HG02973 (cell line): ENCODE measurements around the gene MTMR2.

Source experiments
- ATAC-seq: cut with Tn5 transposase; IDR thresholded peaks from one replicate; pipeline ENCODE4 v1.9.1; 2021; ENCODE audit warnings: moderate library complexity; ENCODE audit not compliant: unreplicated experiment

MTMR2 gene

GRCh38 chr11:95923728-95924413, at the start of gene MTMR2:
TSS of gene MTMR2 (minus strand) at chr11:95924107. CDS start at chr11:95923954, 153 bp downstream.
- ATAC-seq: peak; percentile 98

GRCh38 chr11:95972060-95972459, 48.2 kb upstream of the MTMR2 start:
- ATAC-seq: no peak

- no peak for ATAC-seq
Observed at GRCh38 chr11:95968585-95968984, 44.7 kb upstream of the MTMR2 start.

GRCh38 chr11:95964281-95964680, 40.4 kb upstream of the MTMR2 start:
- ATAC-seq: no peak

- ATAC-seq: no peak
Observed at GRCh38 chr11:95961758-95962157, 37.9 kb upstream of the MTMR2 start.

GRCh38 chr11:95950905-95951304, 27.0 kb upstream of the MTMR2 start:
- ATAC-seq: no peak

- ATAC-seq: no peak
Observed at GRCh38 chr11:95948637-95949036, 24.7 kb upstream of the MTMR2 start.

- no peak for ATAC-seq
Observed at GRCh38 chr11:95944623-95945022, 20.7 kb upstream of the MTMR2 start.

GRCh38 chr11:95943546-95943945, 19.6 kb upstream of the MTMR2 start:
- no peak for ATAC-seq

GRCh38 chr11:95939091-95939490, 15.2 kb upstream of the MTMR2 start:
- no peak for ATAC-seq

- ATAC-seq: no peak
Observed at GRCh38 chr11:95937358-95937757, 13.5 kb upstream of the MTMR2 start.

- ATAC-seq: no peak
Observed at GRCh38 chr11:95933594-95933993, 9.7 kb upstream of the MTMR2 start.

- ATAC-seq: no peak
Observed at GRCh38 chr11:95931916-95932315, 8.0 kb upstream of the MTMR2 start.

- ATAC-seq: no peak
Observed at GRCh38 chr11:95930948-95931347, 7.0 kb upstream of the MTMR2 start.

GRCh38 chr11:95926726-95927125, 2.8 kb upstream of the MTMR2 start:
- no peak for ATAC-seq

- ATAC-seq: no peak
Observed at GRCh38 chr11:95925011-95925410, 1.1 kb upstream of the MTMR2 start.

GRCh38 chr11:95924414-95924760, 480 bp upstream of the MTMR2 start:
- ATAC-seq: peak; percentile 1

- no peak for ATAC-seq
Observed at GRCh38 chr11:95923439-95923727, 524 bp downstream of the MTMR2 start.

GRCh38 chr11:95922536-95923438, 1.1 kb downstream of the MTMR2 start:
- ATAC-seq: no peak

GRCh38 chr11:95922099-95922498, 1.8 kb downstream of the MTMR2 start:
- no peak for ATAC-seq

- no peak for ATAC-seq
Observed at GRCh38 chr11:95920460-95921105, 3.3 kb downstream of the MTMR2 start.

- no peak for ATAC-seq
Observed at GRCh38 chr11:95919514-95919913, 4.4 kb downstream of the MTMR2 start.
